Astrocyte (in vitro differentiated cells and primary cell): ENCODE measurements around the gene DOCK1. TPM values are rescaled to one million over a fixed set of nuclear protein-coding genes. Genes with fewer than 3 reads are reported as not detected.

ENCODE experiments used
- DNase-seq: peaks from one replicate; pipeline ENCODE4 v3.0.0-alpha.2; 2010; ENCODE audit warnings: low read depth
- FAIRE-seq: peaks from 2 replicates; lab custom pipeline; 2011; peaks lifted over from hg19 to GRCh38; lab: Jason Lieb, UNC
- H2AFZ ChIP-seq: 2 replicates; pipeline ENCODE4 v1.6.0; 2012; ENCODE audit warnings: low read depth, low read length, inconsistent platforms
- H3K27ac ChIP-seq: 2 replicates; pipeline ENCODE4 v1.5.1; 2011; ENCODE audit warnings: low read depth, low read length, inconsistent platforms
- H3K27me3 ChIP-seq: 2 replicates; pipeline ENCODE4 v1.6.0; 2011; ENCODE audit warnings: low read length, inconsistent platforms; ENCODE audit not compliant: insufficient read depth
- H3K36me3 ChIP-seq: 2 replicates; pipeline ENCODE4 v1.5.1; 2011; ENCODE audit warnings: low read length, inconsistent platforms; ENCODE audit not compliant: insufficient read depth
- H3K4me1 ChIP-seq: 2 replicates; pipeline ENCODE4 v1.5.1; 2011; ENCODE audit warnings: low read length, inconsistent platforms; ENCODE audit not compliant: insufficient read depth
- H3K4me2 ChIP-seq: 2 replicates; pipeline ENCODE4 v1.6.0; 2012; ENCODE audit warnings: low read length, inconsistent platforms
- H3K4me3 ChIP-seq: 2 replicates; pipeline ENCODE4 v1.5.1; 2011; ENCODE audit warnings: low read depth, mild to moderate bottlenecking, low read length, inconsistent platforms; ENCODE audit not compliant: insufficient read depth
- H3K79me2 ChIP-seq: 2 replicates; pipeline ENCODE4 v1.6.0; 2012; ENCODE audit warnings: mild to moderate bottlenecking, low read length, inconsistent platforms; ENCODE audit not compliant: insufficient read depth
- H3K9ac ChIP-seq: 2 replicates; pipeline ENCODE4 v1.6.0; 2012; ENCODE audit warnings: mild to moderate bottlenecking, low read length, inconsistent platforms
- H3K9me3 ChIP-seq: 2 replicates; pipeline ENCODE4 v1.5.1; 2012; ENCODE audit warnings: low read depth, mild to moderate bottlenecking, low read length, inconsistent platforms; ENCODE audit not compliant: insufficient read depth
- H4K20me1 ChIP-seq: 2 replicates; pipeline ENCODE4 v1.6.0; 2012; ENCODE audit warnings: low read length, inconsistent platforms; ENCODE audit not compliant: insufficient read depth
- H3K27ac Mint-ChIP-seq: one replicate; pipeline ENCODE4 v1.8.0; 2021; ENCODE audit warnings: mild to moderate bottlenecking, mixed read lengths; ENCODE audit not compliant: unreplicated experiment
- H3K27me3 Mint-ChIP-seq: one replicate; pipeline ENCODE4 v1.8.0; 2021; ENCODE audit warnings: low read depth, mixed read lengths; ENCODE audit not compliant: unreplicated experiment
- H3K36me3 Mint-ChIP-seq: one replicate; pipeline ENCODE4 v1.8.0; 2021; ENCODE audit warnings: low read depth, mixed read lengths; ENCODE audit not compliant: unreplicated experiment
- H3K4me1 Mint-ChIP-seq: one replicate; pipeline ENCODE4 v1.8.0; 2021; ENCODE audit warnings: low read depth, mixed read lengths; ENCODE audit not compliant: unreplicated experiment
- H3K4me3 Mint-ChIP-seq: one replicate; pipeline ENCODE4 v1.8.0; 2021; ENCODE audit warnings: mild to moderate bottlenecking, moderate library complexity, mixed read lengths; ENCODE audit not compliant: unreplicated experiment
- H3K9me3 Mint-ChIP-seq: one replicate; pipeline ENCODE4 v1.8.0; 2021; ENCODE audit warnings: mild to moderate bottlenecking, mixed read lengths; ENCODE audit not compliant: unreplicated experiment
- CTCF ChIP-seq: IDR thresholded peaks from 2 replicates; pipeline ENCODE4 v1.5.1; 2011; ENCODE audit warnings: low read depth, mild to moderate bottlenecking, inconsistent platforms, low read length, moderate library complexity; ENCODE audit not compliant: insufficient read depth
- EZH2 ChIP-seq: IDR thresholded peaks from 2 replicates; pipeline ENCODE4 v1.6.1; 2012; ENCODE audit warnings: mild to moderate bottlenecking, low read length, inconsistent platforms; ENCODE audit not compliant: insufficient read depth
- total RNA-seq: library from RNA; stranded (reverse); gene quantifications from 2 replicates; pipeline ENCODE4 v1.2.1, GENCODE V29; 2021

DOCK1 gene
- total RNA-seq, 1 donor from 2014 or later: 42.5 TPM

- Histone ChIP-seq H3K9me3 (no peaks in the 10 kb centered on the region), H3K4me3 (peak overlapping the region; percentile 5), H3K36me3 (no peaks in the 10 kb centered on the region), H3K27me3 (no peaks in the 10 kb centered on the region), H2AFZ (no peak overlapping the region), H3K27ac (peak overlapping the region; percentile 93), H3K4me2 (peak overlapping the region; percentile 75), H3K79me2 (no peaks in the 10 kb centered on the region), H4K20me1 (peaks cover 11% of the 10 kb centered on the region), H3K4me1 (peaks cover 62% of the 10 kb centered on the region), H3K9ac (peak overlapping the region; percentile 65)
- TF ChIP-seq CTCF (no peak), EZH2 (no peak)
- Mint-ChIP-seq H3K36me3 (no peaks in the 10 kb centered on the region), H3K27me3 (no peaks in the 10 kb centered on the region), H3K4me1 (peaks cover 78% of the 10 kb centered on the region), H3K27ac (peak overlapping the region; percentile 70), H3K4me3 (peak overlapping the region; percentile 27), H3K9me3 (no peaks in the 10 kb centered on the region)
- FAIRE-seq: peak; percentile 98
- peak; percentile 92 for DNase-seq
Observed at GRCh38 chr10:127148933-127149220, 243.6 kb downstream of the DOCK1 start.

- peak; percentile 63 for DNase-seq
- TF ChIP-seq EZH2 (no peak), CTCF (no peak)
- H3K4me1 ChIP-seq: peaks cover 62% of the 10 kb centered on the region
- H3K27ac Mint-ChIP-seq: peak overlapping the region; percentile 70
- H3K4me3 Mint-ChIP-seq: no peak overlapping the region
- H3K36me3 Mint-ChIP-seq: no peaks in the 10 kb centered on the region
- H3K4me3 ChIP-seq: no peak overlapping the region
- H3K27me3 ChIP-seq: no peaks in the 10 kb centered on the region
- peak overlapping the region; percentile 75 for H3K4me2 ChIP-seq
- no peak for FAIRE-seq
- no peaks in the 10 kb centered on the region for H3K9me3 ChIP-seq
- peaks cover 74% of the 10 kb centered on the region for H3K4me1 Mint-ChIP-seq
- peaks cover 11% of the 10 kb centered on the region for H4K20me1 ChIP-seq
- H2AFZ ChIP-seq: no peak overlapping the region
- no peaks in the 10 kb centered on the region for H3K36me3 ChIP-seq
- H3K9me3 Mint-ChIP-seq: no peaks in the 10 kb centered on the region
- H3K79me2 ChIP-seq: no peaks in the 10 kb centered on the region
- H3K9ac ChIP-seq: peak overlapping the region; percentile 65
- peak overlapping the region; percentile 93 for H3K27ac ChIP-seq
- no peaks in the 10 kb centered on the region for H3K27me3 Mint-ChIP-seq
Observed at GRCh38 chr10:127149501-127150081, 244.4 kb downstream of the DOCK1 start.

GRCh38 chr10:127150136-127150535, 244.9 kb downstream of the DOCK1 start:
- no peaks in the 10 kb centered on the region for H3K36me3 Mint-ChIP-seq
- peak; percentile 74 for DNase-seq
- Histone ChIP-seq H3K9ac (peak overlapping the region; percentile 65), H4K20me1 (peaks cover 12% of the 10 kb centered on the region), H2AFZ (no peak overlapping the region), H3K79me2 (no peaks in the 10 kb centered on the region), H3K36me3 (no peaks in the 10 kb centered on the region), H3K9me3 (no peaks in the 10 kb centered on the region), H3K4me3 (no peak overlapping the region), H3K4me1 (peaks cover 59% of the 10 kb centered on the region), H3K27ac (peak overlapping the region; percentile 93), H3K27me3 (no peaks in the 10 kb centered on the region), H3K4me2 (peak overlapping the region; percentile 75)
- H3K4me3 Mint-ChIP-seq: no peak overlapping the region
- peak overlapping the region; percentile 70 for H3K27ac Mint-ChIP-seq
- H3K4me1 Mint-ChIP-seq: peaks cover 70% of the 10 kb centered on the region
- no peaks in the 10 kb centered on the region for H3K9me3 Mint-ChIP-seq
- TF ChIP-seq CTCF (no peak), EZH2 (no peak)
- FAIRE-seq: peak; percentile 90
- H3K27me3 Mint-ChIP-seq: no peaks in the 10 kb centered on the region
